Activated CD8-positive, alpha-beta memory T cell treated with anti-CD3 and anti-CD28 coated beads, Interleukin-2, amount 50 U/mL, for 48 hours (primary cell): ENCODE data around the gene GALNT14.

Source experiments
- DNase-seq: peaks from one replicate; pipeline ENCODE4 v3.0.0-alpha.2; 2020

Gene GALNT14

GRCh38 chr2:31053929-31054782 is 84.1 kb downstream of the GALNT14 start:
- DNase-seq: no peak

GRCh38 chr2:31052284-31052683 is 86.0 kb downstream of the GALNT14 start:
- no peak for DNase-seq

GRCh38 chr2:31051258-31052140 is 86.7 kb downstream of the GALNT14 start:
- no peak for DNase-seq

GRCh38 chr2:31049916-31050588 is 88.2 kb downstream of the GALNT14 start:
- no peak for DNase-seq

GRCh38 chr2:31049264-31049663 is 89.0 kb downstream of the GALNT14 start:
- DNase-seq: no peak

- DNase-seq: no peak
Observed at GRCh38 chr2:31047599-31047998, 90.6 kb downstream of the GALNT14 start.

GRCh38 chr2:31038385-31038784 is 99.9 kb downstream of the GALNT14 start:
- no peak for DNase-seq

GRCh38 chr2:31037058-31037457 is 101.2 kb downstream of the GALNT14 start:
- no peak for DNase-seq

GRCh38 chr2:31033032-31033431 is 105.2 kb downstream of the GALNT14 start:
- no peak for DNase-seq

- no peak for DNase-seq
Observed at GRCh38 chr2:31032475-31032874, 105.8 kb downstream of the GALNT14 start.

GRCh38 chr2:31031132-31031706 is 107.0 kb downstream of the GALNT14 start:
- no peak for DNase-seq

GRCh38 chr2:31028417-31028816 is 109.8 kb downstream of the GALNT14 start:
- DNase-seq: no peak

GRCh38 chr2:31027549-31027948 is 110.7 kb downstream of the GALNT14 start:
- no peak for DNase-seq

GRCh38 chr2:31023541-31023940 is 114.7 kb downstream of the GALNT14 start:
- DNase-seq: no peak

GRCh38 chr2:31020713-31021112 is 117.5 kb downstream of the GALNT14 start:
- DNase-seq: no peak

GRCh38 chr2:31018280-31018679 is 120.0 kb downstream of the GALNT14 start:
- DNase-seq: no peak

GRCh38 chr2:31016648-31017047 is 121.6 kb downstream of the GALNT14 start:
- DNase-seq: no peak

GRCh38 chr2:31014516-31014915 is 123.7 kb downstream of the GALNT14 start:
- DNase-seq: no peak

- no peak for DNase-seq
Observed at GRCh38 chr2:31013301-31013700, 124.9 kb downstream of the GALNT14 start.

GRCh38 chr2:31012406-31012805 is 125.8 kb downstream of the GALNT14 start:
- no peak for DNase-seq

GRCh38 chr2:31011587-31011986 is 126.7 kb downstream of the GALNT14 start:
- DNase-seq: no peak

GRCh38 chr2:31008561-31009114 is 129.6 kb downstream of the GALNT14 start:
- no peak for DNase-seq

GRCh38 chr2:31004257-31004656 is 134.0 kb downstream of the GALNT14 start:
- no peak for DNase-seq
